ENCODE results near the gene PKMYT1.

The PKMYT1 gene

DNA sequence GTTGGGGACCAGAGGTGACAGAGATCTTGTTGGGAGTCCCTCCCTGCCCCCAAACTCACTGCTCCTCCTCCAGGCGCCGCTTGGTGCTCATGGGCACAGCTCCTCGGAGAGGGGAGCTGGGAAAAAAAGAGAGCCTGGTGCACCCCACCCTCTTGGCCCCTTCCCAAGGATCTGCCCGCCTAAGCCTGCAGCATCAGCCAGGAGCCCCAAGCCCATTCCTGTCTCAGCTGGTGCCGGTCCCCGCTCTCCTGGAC, 43.1 kb upstream of the PKMYT1 start:
- no peaks in the 10 kb centered on the region for H3K27me3 ChIP-seq (ENCODE audit: insufficient read depth, low read length, poor library complexity, severe bottlenecking)
- H3K4me1 ChIP-seq (ENCODE audit: insufficient read depth, low read length, poor library complexity, severe bottlenecking) = peaks cover 15% of the 10 kb centered on the region
- no peak overlapping the region for H2AFZ ChIP-seq (ENCODE audit: low read length)
- TF ChIP-seq, protein P1, sequence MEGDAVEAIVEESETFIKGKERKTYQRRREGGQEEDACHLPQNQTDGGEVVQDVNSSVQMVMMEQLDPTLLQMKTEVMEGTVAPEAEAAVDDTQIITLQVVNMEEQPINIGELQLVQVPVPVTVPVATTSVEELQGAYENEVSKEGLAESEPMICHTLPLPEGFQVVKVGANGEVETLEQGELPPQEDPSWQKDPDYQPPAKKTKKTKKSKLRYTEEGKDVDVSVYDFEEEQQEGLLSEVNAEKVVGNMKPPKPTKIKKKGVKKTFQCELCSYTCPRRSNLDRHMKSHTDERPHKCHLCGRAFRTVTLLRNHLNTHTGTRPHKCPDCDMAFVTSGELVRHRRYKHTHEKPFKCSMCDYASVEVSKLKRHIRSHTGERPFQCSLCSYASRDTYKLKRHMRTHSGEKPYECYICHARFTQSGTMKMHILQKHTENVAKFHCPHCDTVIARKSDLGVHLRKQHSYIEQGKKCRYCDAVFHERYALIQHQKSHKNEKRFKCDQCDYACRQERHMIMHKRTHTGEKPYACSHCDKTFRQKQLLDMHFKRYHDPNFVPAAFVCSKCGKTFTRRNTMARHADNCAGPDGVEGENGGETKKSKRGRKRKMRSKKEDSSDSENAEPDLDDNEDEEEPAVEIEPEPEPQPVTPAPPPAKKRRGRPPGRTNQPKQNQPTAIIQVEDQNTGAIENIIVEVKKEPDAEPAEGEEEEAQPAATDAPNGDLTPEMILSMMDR (conservative IDR thresholded peaks at IDR 0.05; ENCODE audit: low read length) = no peak
- TF ChIP-seq EZH2phosphoT487 (IDR thresholded peaks at IDR 0.05; ENCODE audit: borderline replicate concordance) = no peak
- peaks cover 30% of the 10 kb centered on the region for H3K79me2 ChIP-seq (ENCODE audit: insufficient read depth, low read length)
- no peaks in the 10 kb centered on the region for H3K9me3 ChIP-seq (ENCODE audit: insufficient read depth, low read depth, low read length)
- peaks cover 12% of the 10 kb centered on the region for H4K20me1 ChIP-seq (ENCODE audit: insufficient read depth, low read length, poor library complexity, severe bottlenecking)
- H3K4me3 ChIP-seq (ENCODE audit: low read length, poor library complexity, severe bottlenecking) = peak overlapping the region; percentile 75
- H3K9ac ChIP-seq (ENCODE audit: low read depth, low read length, poor library complexity, severe bottlenecking) = peak overlapping the region; percentile 62
- no peaks in the 10 kb centered on the region for H3F3A ChIP-seq (ENCODE audit: low read depth)
- no peaks in the 10 kb centered on the region for H3K9me2 ChIP-seq (replicated peaks; ENCODE audit: low read depth, low read length)
- H3K4me2 ChIP-seq (ENCODE audit: low read depth, low read length, poor library complexity, severe bottlenecking) = peak overlapping the region; percentile 85
- H3K36me3 ChIP-seq (ENCODE audit: insufficient read depth, low read length) = no peaks in the 10 kb centered on the region

DNA sequence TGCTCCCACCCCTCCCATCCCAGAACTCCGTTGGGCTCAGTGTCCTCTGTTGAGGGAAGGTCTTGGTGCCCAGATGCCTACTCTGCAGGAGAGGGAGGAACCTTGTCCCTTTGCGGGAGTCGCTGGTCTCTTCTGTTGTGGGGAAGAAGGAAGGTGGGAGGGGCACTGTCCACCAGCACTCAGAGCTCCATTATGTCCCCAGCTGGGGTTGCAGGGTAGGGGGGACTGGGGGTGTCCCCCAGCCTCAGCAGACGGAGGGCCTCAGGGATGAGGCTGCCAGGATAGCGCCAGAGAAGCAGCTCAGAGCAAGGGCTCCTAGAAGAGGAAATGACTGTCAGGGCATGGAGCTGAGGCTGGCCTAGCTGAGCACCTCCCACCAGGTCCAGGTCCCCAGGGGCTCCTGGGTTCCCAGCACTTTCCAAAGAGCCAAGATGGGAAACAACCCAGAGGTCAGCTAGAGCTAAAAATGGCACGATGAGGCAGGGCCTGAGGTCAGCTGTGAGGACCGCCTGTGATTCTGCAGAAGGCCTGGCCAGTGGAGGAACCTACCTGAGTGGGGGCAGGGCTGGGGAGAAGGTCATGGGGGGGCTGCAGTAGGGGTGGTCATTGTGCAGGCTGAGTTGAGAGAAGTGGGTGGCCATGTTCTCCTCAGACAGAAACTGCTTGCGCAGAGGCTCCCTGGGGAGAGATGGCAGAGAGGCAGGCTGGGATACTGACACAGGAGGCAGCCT, 42.6 kb upstream of the PKMYT1 start:
- Histone ChIP-seq H3K9me3 (ENCODE audit: insufficient read depth, low read depth, low read length) (no peaks in the 10 kb centered on the region), H4K20me1 (ENCODE audit: insufficient read depth, low read length, poor library complexity, severe bottlenecking) (peaks cover 12% of the 10 kb centered on the region), H3K4me3 (ENCODE audit: low read length, poor library complexity, severe bottlenecking) (peak overlapping the region; percentile 75)

DNA sequence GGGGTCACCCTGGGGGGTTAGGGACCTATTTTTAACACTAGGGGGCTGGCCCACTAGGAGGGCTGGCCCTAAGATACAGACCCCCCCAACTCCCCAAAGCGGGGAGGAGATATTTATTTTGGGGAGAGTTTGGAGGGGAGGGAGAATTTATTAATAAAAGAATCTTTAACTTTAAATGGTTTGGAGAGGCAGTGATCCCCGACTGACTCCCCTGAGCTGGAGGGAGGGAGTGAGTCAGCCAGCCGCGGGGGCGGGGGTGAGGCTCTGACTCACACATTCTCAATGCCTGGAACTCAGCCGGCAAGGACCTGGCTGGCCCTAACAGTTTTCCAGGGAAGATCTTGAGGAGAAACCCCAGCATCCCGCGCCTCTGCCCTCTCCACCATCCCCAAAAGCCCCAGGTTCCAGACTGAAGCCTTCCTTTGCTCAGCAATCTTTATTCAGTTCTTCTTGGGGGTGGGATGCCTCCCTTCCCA, 42.0 kb upstream of the PKMYT1 start:
- Histone ChIP-seq H3K4me3 (ENCODE audit: low read length, poor library complexity, severe bottlenecking) (peak overlapping the region; percentile 75), H3F3A (ENCODE audit: low read depth) (no peaks in the 10 kb centered on the region), H3K4me2 (ENCODE audit: low read depth, low read length, poor library complexity, severe bottlenecking) (peak overlapping the region; percentile 85), H3K4me1 (ENCODE audit: insufficient read depth, low read length, poor library complexity, severe bottlenecking) (peaks cover 15% of the 10 kb centered on the region), H4K20me1 (ENCODE audit: insufficient read depth, low read length, poor library complexity, severe bottlenecking) (peaks cover 12% of the 10 kb centered on the region), H3K9ac (ENCODE audit: low read depth, low read length, poor library complexity, severe bottlenecking) (no peak overlapping the region), H2AFZ (ENCODE audit: low read length) (no peak overlapping the region), H3K9me3 (ENCODE audit: insufficient read depth, low read depth, low read length) (no peaks in the 10 kb centered on the region), H3K9me2 (replicated peaks; ENCODE audit: low read depth, low read length) (no peaks in the 10 kb centered on the region), H3K79me2 (ENCODE audit: insufficient read depth, low read length) (peaks cover 30% of the 10 kb centered on the region), H3K27me3 (ENCODE audit: insufficient read depth, low read length, poor library complexity, severe bottlenecking) (no peaks in the 10 kb centered on the region), H3K36me3 (ENCODE audit: insufficient read depth, low read length) (no peaks in the 10 kb centered on the region)
- TF ChIP-seq EZH2phosphoT487 (IDR thresholded peaks at IDR 0.05; ENCODE audit: borderline replicate concordance) = no peak
- TF ChIP-seq, protein P1 (conservative IDR thresholded peaks at IDR 0.05; ENCODE audit: low read length) = no peak

More for the DNA sequence above, 42.6 kb upstream of the PKMYT1 start:
- H3K4me1 ChIP-seq (ENCODE audit: insufficient read depth, low read length, poor library complexity, severe bottlenecking) = peaks cover 15% of the 10 kb centered on the region
- no peaks in the 10 kb centered on the region for H3K36me3 ChIP-seq (ENCODE audit: insufficient read depth, low read length)
- no peaks in the 10 kb centered on the region for H3F3A ChIP-seq (ENCODE audit: low read depth)
- H3K27me3 ChIP-seq (ENCODE audit: insufficient read depth, low read length, poor library complexity, severe bottlenecking) = no peaks in the 10 kb centered on the region
- H3K79me2 ChIP-seq (ENCODE audit: insufficient read depth, low read length) = peaks cover 30% of the 10 kb centered on the region
- no peak for TF ChIP-seq EZH2phosphoT487 (IDR thresholded peaks at IDR 0.05; ENCODE audit: borderline replicate concordance)
- TF ChIP-seq, protein P1 (conservative IDR thresholded peaks at IDR 0.05; ENCODE audit: low read length) = no peak
- H3K9me2 ChIP-seq (replicated peaks; ENCODE audit: low read depth, low read length) = no peaks in the 10 kb centered on the region
- peak overlapping the region; percentile 85 for H3K4me2 ChIP-seq (ENCODE audit: low read depth, low read length, poor library complexity, severe bottlenecking)
- H3K9ac ChIP-seq (ENCODE audit: low read depth, low read length, poor library complexity, severe bottlenecking) = peak overlapping the region; percentile 62
- no peak overlapping the region for H2AFZ ChIP-seq (ENCODE audit: low read length)
